ENCODE results near the gene PLK5.
A peak's percentile ranks its signal among the peaks of the same experiment; 100 is the strongest.

Gene PLK5

GRCh38 chr19:1560286-1560882 is 36.5 kb downstream of the PLK5 start:
- no peak for DNase-seq

GRCh38 chr19:1561236-1561842 is 37.5 kb downstream of the PLK5 start:
- no peak for DNase-seq

- no peak for DNase-seq
Measured at GRCh38 chr19:1563251-1563650, 39.4 kb downstream of the PLK5 start.

- DNase-seq, result no peak
Measured at GRCh38 chr19:1566392-1567115, 42.7 kb downstream of the PLK5 start.

- peak; percentile 46 for DNase-seq
Measured at GRCh38 chr19:1567116-1567847, 43.4 kb downstream of the PLK5 start.

GRCh38 chr19:1567848-1568227 is 44.0 kb downstream of the PLK5 start:
- no peak for DNase-seq

- DNase-seq, result peak; percentile 79
Measured at GRCh38 chr19:1568320-1569019, 44.6 kb downstream of the PLK5 start, which contains the start of gene MEX3D. MEX3D (minus strand) TSS chr19:1568325; CDS start chr19:1568058, 267 bp downstream.

- no peak for DNase-seq
Measured at GRCh38 chr19:1569997-1570396, 46.1 kb downstream of the PLK5 start.

GRCh38 chr19:1570836-1571235 is 47.0 kb downstream of the PLK5 start:
- DNase-seq, result no peak

GRCh38 chr19:1571358-1571757 is 47.5 kb downstream of the PLK5 start:
- DNase-seq, result no peak

- no peak for DNase-seq
Measured at GRCh38 chr19:1572795-1573194, 48.9 kb downstream of the PLK5 start.

GRCh38 chr19:1574354-1575136 is 50.7 kb downstream of the PLK5 start:
- no peak for DNase-seq

- DNase-seq, result no peak
Measured at GRCh38 chr19:1575323-1576241, 51.7 kb downstream of the PLK5 start.

- DNase-seq, result no peak
Measured at GRCh38 chr19:1576242-1577089, 52.6 kb downstream of the PLK5 start.

GRCh38 chr19:1577090-1577928 is 53.4 kb downstream of the PLK5 start:
- no peak for DNase-seq

- DNase-seq, result no peak
Measured at GRCh38 chr19:1577929-1578618, 54.2 kb downstream of the PLK5 start.

- DNase-seq, result no peak
Measured at GRCh38 chr19:1579222-1579621, 55.3 kb downstream of the PLK5 start.

- DNase-seq, result no peak
Measured at GRCh38 chr19:1580382-1580781, 56.5 kb downstream of the PLK5 start.
